Kidney capillary endothelial cell (primary cell): ENCODE data around the gene THSD7B.

Experiments used
- DNase-seq: peaks from one replicate; pipeline ENCODE4 v3.0.0-alpha.2; 2018; ENCODE audit warnings: low spot score

THSD7B gene

DNA sequence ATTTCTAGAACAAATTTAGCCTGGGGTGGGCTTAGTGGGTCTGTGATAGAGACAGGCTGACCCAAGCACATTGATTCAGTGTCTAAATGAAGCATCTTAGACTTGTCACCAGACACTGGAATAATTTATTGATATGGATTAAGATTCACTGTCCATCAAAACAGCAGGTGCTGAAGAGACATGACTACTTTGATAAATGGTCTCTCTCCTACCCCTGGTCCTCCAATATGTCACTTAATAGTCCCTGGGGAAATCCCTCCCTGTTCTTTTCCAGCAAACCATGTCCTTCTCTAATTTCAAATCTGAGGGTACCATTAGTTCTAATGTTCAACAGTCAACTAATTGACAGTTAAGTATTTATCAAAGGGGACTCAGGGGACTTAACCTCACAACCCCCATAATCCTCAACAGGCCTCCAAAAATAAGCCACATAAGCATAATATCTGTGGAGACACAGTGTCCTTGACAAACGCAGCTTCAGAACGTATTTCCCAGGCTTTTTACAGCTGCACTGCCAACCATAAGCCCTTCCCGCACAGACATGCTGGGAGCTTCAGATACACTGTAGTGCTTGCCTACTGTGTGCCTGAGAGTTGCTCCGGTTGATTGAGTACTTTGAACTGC is 391.0 kb downstream of the THSD7B start:
- no peak for DNase-seq

DNA sequence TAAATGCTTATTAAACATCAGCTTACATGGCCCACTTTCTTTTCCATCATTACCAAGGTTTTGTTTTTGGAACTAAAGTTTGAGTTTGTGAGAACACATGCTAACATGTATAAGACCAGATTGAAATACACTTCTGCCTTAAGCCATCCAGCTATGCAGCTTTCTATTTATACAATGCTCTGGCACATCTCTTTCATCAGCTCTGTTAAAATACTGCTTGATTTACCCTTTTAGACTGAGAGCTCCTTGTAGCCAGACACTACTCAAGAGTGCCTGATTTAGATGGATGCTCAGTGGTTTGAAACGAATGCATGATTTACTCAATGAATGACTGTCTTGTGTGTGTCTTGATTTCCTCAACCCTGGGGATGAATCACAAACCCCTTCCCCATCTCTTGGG is 392.5 kb downstream of the THSD7B start:
- no peak for DNase-seq

DNA sequence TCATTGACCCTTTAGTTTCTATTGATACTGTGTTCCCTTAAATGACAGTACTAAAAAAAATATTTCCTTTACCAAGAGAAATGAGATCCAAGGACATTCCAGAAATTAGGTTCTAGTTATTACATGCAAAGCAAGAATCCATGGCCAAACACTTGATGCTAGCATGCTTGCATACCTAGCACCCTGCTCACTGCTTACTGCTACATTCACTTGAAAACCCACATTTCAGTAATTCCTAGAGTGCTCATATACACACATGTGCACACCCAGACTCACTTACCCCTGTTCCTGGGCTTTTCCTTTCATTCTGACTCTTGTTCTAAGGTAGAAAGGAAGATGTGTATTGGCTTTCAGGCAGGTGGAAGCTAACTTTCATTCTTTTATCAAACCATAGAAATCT is 395.9 kb downstream of the THSD7B start:
- no peak for DNase-seq

DNA sequence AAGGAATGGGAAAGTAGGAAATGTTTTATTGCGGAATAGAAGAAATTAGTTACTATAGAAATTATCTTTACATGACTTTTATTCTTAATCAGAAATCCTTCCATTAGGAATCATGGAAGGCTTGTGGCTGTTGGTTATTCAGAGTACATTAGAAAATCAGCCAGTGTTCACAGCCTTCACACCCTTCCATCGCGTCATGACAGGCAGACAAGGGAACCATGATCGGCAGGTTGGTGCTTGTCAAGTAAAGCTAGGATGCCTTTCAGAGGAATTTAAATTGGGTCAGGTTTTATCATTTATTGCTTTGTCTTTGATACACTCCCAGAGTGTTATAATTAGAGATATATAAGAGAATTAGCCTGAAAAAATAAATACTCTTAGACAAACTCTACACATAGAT is 400.6 kb downstream of the THSD7B start:
- DNase-seq: no peak

DNA sequence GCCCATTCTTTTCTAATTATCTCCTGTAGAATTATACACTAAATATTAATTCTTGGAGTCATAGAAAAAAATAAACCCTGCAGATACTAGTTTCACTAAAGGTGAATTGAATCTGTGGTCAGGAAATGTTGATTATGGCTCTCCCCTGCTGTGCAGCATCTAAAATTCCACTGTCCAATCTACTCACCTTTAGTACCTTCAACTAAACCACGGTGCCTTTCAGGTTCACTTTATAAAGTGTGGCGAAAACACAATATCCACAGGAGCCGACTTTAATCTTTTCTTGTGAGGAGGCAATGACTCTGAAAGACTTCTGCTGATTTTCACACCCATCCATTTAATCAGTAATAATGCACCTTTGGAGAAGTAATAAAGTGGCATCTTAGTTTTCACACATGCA is 402.3 kb downstream of the THSD7B start:
- no peak for DNase-seq

DNA sequence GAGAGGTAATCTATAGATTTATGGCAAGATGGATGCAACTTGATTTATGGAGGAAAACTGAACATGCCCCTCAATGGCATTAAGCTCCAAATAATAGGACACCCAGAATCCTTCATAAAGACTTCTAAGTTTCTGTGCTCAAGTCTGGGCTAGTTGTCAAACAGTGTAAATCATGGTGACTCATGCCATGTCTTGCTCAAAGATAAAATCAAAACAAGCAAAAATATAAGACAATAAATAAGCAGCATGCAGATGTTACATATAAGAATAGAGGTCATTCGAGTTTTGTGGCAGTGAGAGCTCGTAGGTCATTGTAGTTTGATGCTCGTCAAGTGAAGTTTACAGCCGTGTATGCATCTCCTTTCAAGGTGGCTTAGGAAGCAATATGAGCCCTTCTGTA is 403.2 kb downstream of the THSD7B start:
- DNase-seq: no peak

DNA sequence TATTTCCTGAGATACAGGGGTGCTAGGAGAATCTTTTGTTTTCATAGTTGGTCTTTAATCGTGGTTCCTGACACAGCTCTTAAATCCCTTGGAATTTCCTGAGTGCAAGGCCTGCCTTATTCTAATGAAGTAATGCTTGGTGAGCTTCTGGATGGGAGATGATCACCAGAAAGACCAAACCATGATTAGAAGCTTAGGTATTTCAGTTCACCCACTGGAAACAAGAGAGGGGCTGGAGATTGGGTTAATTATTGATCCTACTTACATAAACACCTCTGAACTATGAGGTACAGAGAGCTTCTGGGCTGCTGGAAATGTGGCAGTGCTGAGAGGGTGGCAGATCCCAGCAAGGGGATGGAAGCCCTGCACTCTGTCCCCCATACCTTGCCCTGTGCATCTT is 406.8 kb downstream of the THSD7B start:
- no peak for DNase-seq

DNA sequence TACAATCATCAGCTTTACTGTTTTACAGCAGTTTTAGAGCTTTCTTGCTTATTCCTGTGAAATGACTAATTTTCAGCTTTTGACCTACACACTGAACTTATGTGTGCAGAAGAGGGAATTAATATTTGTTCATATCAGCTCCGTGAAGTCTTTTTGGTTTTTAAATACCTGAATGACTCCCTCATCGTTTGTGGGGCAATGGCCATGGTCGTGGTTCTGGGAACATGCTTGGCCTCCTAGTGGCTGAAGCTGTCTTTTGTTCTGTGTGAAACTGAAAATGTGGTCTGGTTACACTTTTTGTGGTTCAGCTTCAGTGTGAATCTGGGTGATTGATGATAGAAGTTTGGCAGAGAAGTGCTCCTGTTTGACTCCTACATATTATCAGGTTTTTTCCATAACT is 408.1 kb downstream of the THSD7B start:
- no peak for DNase-seq

DNA sequence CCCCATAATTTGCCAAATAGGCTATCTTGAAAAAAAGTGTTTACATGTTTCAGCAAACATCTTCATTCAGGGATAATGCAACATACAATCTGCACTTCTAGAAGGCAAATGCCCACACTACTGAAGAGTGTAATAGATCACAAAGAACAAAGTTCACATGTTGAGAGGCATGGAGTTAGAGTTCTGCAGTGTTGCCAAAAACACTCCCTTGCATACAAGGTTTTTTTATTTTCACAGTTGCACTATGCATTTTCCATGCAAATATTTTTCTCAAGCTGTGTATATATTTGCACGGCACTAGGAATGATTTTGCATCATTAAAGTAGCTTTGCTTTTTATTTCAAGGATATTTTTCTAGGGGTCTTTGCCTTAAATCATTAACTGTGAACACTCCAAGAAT is 409.9 kb downstream of the THSD7B start:
- no peak for DNase-seq

DNA sequence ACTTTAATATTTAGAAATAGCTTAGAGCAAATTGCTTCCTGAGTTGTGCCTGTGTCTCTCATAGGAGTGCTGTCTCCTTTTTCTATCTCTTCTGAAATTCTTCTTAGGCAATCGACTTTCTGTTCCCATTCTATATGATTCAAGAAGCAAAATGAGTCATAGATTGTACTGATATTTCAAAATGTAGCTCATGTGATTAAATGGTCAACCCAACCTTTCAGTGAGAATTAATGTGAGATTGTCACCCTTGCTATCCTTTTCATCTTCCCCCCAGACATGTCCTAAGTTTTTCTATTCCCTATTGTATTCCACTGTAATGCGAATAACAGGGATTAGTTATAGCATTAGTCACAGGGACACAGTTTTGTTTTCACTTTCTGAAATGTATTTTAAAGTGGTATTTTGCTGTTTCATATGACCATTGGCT is 413.6 kb downstream of the THSD7B start:
- no peak for DNase-seq

DNA sequence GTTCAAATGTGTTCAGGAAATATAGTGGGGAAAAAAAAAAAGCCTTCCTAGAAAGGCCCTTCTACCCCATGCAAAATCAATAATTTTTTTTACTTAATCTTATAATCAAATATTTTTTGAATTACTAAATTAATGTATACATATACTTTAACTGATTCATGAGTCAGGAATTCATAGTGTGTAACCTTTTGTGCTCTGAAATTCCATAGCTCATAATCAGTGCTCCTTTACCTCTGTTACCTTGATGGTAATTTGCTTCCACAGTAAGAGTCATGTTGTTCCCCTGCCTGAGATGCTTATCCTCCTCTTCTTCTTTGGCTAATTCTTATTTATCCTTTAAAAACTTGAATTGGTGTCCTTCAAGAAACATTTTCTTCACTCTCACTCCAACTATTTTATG is 414.2 kb downstream of the THSD7B start:
- DNase-seq: no peak

DNA sequence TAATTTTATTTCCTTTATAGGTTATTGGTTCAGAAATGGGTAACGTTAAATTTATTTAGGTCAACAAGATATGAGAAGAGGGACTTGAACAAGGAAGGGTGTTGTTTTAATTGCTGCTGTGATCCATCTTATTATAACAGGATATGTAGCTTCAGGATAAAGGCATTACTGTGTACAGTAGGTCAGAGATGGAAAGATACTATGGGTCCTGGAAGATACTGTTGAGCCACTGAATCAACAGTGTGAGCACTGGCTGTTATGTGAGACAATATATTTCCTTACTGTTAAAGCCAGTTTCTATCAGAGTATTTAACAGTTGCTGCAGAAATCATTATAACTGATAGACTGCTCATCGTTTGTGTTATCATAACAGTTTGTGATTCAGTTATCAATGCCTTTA is 414.7 kb downstream of the THSD7B start:
- DNase-seq: no peak

DNA sequence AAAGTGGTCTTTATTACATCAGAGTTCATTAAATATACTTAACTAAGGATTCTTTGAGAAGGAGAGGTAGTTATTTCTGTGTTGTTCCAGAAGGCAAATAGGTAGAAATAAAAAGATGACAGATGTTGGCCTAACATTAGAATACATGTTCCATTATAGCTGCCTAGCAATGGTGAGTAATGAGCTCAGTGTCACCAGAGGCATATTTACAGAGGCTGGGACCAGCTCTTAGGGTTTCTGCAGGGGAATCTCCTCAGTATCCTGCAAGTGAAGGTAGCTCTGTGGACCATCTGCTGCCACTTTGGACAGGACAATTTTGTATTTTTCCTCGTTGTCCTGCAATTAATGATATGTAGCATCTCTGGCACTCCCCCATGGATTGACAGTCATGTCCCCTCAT is 416.0 kb downstream of the THSD7B start:
- DNase-seq: no peak

DNA sequence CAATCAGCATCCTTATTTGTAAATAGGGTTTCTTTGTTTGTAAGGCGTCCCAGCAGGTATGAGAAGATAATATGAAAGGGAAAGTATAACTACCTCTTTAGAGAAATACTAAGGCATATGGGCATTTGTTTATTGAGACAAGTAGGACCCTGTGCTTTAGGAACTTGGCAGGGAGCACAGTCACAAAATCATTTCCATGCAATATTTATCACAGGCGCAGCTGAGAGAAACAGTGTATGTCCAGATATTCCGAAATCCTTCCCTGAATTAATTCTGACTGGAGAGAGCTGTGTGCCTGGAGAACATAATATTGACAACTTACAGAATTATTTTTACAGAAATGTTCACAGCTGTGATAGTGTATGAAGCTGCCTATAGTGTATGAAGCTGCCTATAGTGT is 416.7 kb downstream of the THSD7B start:
- no peak for DNase-seq

DNA sequence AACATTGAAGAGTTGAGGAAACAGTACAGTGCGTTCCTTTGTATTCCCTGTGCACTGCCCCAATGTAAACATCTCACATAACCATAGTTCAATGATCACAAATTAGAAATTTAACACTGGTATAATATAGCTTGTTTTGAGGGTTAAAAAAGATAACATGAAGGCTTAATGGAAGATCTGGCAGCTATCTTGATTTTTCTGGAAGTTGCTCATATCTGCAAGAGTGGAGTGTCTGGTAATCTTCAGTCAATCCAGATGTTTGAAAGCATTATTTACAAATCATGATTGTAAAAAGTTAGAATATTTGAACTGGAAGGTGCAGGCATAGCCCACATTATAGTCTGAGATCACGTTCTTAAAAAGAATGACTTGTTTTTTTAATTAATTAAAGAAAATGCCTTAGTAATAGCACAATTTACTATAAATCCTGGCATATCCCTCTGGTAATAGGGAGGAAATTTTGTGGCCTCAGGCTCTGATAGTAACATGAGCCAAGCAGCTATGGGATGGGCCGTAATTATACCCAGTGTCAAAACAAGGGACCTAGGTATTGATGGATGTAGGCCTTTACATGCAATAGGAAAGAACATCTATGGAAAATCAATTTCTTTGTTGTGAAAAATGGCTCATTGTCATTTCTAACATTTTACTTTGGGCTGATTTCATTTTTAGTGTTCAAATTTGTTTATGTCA is 418.0 kb downstream of the THSD7B start:
- DNase-seq: no peak

DNA sequence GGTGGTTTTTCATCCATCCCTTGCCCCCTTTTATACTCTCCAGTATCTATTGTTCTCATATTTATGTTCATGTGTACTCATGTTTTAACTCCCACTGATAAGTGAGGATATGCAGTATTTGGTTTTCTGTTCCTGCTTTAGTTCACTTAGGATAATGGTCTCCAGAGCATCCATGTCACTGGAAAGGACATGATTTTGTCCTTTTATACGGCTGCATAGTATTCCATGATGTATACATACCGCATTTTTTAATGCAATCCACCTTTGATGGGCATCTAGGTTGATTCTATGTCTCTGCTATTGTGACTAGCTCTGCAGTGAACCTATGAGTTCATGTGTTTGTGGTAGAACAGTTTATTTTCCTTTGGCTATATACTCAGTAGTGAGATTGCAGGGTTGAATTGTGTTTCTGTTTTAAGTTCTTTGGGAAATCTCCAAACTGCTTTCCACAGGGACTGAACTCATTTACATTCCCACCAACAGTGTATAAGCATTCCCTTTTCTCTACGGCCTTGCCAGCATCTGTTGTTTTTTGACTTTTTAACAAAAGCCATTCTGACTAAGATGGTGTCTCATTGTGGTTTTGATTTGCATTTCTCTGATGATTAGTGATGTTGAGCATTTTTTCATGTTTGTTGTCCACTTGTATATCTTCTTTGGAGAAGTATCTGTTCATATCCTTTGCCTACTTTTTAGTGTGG is 420.2 kb downstream of the THSD7B start:
- no peak for DNase-seq

DNA sequence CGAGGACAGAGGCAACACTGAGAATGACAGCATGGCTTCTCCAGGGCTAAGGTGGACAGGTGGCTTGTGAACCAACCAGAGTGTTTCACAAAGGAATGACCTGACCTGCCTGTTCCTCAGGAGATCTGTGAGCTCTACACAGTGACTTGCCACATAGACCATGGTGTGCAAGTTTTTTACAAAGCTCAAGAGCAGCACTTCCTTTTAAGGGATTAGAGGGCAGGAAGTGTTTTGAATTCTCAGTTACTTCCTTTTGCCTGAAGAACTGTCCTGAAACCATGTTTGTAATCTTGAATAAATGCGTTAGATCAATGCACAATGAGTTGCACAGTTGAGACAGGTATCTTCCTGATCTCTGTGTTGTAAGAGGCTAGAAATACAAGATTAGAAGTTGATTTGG is 421.9 kb downstream of the THSD7B start:
- no peak for DNase-seq

DNA sequence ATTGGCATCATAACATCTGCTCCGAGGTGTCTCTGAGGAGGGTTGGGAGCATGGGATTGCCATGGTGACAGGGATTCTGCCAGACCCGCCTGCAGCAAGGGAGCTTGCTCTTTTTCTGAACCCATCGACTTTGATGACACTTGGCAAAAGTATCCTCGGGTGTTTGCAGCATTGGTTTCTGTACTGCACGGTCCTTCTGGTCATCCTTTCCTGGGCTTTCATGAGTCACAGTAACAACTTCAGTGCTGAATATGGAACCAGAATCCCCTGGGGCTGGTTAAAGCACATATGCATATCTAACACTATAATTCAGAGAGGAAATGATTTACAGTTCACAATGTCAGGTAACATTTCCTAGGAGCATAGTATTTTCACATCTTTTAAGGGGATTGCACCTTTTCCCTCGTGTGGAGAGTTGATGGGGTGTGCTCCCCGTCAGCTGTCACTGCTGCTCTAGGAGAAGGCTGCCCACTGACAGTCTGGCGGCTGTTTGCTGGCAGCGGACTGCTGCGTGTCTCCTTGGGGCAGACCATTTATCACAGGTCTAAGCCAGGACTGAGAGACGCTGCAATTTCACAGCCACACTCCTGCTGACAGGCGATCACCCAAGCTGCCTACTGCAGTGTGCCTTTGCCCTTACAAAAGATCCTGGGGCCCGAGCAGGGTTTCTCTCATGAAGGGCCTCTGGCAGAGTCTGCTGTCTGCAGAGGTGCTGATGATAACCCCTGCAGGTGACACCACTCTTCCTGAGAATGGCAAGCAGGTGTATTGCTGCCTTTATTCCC is 425.3 kb downstream of the THSD7B start:
- DNase-seq: no peak

DNA sequence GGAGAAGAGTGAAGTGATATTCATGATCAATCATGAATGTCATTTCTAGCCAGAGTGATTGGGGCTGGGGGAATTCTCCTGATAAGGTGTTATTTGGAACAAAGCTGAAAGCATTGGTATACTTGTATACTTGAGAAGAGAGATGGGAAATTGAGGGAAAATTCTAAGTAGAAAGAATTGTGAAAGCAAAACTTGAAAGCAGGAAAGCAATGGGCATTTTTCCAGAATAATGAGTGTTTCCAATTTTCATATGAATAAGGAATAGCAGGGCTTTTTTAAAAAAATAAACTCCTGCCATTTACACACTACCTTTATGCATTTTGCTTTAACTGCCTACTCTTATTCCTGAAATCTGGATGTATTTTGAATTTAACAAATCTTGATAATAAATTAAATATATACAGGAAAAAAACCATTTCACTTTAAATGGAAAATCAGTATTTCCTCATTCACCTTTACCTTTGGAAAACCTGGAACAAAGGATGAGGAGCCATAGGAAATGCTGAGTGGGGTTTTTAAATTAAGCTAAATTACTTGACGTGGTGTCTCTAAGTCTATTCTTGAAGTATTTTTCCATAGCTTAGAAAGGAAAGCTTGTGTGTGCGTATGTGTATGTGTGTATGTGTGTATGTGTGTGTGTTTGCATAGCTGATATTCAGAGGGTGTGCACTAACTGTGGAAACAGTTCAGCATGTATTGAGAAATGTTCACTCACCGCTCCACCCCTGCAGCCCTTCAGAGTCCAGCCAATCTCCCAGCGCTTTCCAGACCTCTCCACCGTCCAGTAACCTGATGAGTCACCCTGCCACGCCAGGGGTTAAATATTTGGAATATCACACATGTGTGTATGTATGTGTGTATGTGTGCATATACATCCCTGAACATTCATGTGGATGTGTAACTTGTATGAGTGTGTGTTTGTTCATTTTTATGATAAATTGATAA is 427.3 kb downstream of the THSD7B start:
- DNase-seq: no peak

DNA sequence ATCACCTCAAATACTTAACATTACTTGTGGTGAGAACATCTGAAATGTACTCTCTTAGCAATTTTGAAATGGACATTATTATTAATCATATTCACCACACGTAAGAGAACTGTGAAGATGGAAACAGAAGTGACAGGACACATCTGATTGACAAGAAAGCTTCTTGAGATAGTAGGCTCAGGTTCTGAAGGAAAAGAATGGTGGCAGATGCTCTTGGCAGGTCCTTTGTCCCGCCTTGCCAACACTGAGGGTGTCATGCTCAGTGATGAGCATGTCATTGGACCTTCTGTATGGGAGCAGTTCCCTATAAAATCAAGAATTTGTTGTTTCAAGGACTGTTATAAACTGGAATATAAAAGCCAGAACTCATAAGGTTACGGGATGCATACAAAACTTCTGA is 428.1 kb downstream of the THSD7B start:
- no peak for DNase-seq

DNA sequence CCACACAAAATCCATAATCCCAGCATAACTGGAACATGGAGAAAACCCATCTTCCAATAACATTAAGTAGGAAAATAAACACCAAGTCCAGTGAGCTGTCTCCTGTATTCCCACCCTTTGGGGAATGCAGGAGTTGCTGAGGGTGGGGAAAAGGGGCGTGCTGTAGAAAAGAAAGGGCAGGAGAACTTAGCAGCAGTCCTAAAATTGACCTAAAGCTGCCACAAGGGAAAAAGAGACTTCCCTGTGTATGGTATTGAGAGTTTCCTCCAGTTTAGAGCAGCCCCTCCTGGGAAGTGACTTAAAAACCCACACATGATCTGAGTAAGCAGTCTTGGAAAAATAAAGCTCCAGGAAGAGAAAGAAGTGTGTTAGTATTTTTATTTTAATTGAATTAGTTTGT is 428.8 kb downstream of the THSD7B start:
- no peak for DNase-seq

DNA sequence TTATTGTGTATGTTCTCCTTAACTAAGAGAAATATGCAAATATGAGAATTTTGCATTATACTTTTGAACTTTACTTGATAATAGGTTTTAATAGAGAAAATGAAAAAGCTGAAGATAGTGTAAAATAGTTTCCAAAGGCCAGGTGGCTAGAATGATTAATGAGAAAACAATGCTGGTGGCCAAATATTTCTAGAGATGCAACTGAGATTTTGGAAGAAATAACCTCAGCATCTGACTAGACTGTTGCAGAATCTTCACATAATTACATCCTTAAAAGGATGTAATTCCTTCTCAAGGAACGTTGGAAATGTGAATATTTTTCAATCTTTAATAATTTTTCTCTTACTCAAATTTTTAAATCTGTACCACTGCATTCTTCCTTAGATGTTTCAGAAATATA is 434.4 kb downstream of the THSD7B start:
- no peak for DNase-seq
